Nephron (organoid): ENCODE results near the gene DNAH9.
"Not testable (repeated sequence)": the region's sequence is repeated elsewhere in the genome, so short reads cannot be mapped to it uniquely, and the experiment has no call there.

Source experiments
- H3K27ac Mint-ChIP-seq, 3 experiments: 2 replicates each; pipeline ENCODE4 v1.8.0; 2020; ENCODE audit warnings: mixed read lengths in 3 of 3, mild to moderate bottlenecking in 2 of 3, moderate library complexity in 1 of 3
- H3K27me3 Mint-ChIP-seq: 2 replicates; pipeline ENCODE4 v1.8.0; 2021; ENCODE audit warnings: low read depth, mild to moderate bottlenecking, moderate library complexity, mixed read lengths
- H3K36me3 Mint-ChIP-seq: 2 replicates; pipeline ENCODE4 v1.8.0; 2020; ENCODE audit warnings: low read depth, mixed read lengths
- H3K4me1 Mint-ChIP-seq: 2 replicates; pipeline ENCODE4 v1.8.0; 2020; ENCODE audit warnings: mixed read lengths
- H3K4me3 Mint-ChIP-seq, 3 experiments: 2 replicates each; pipeline ENCODE4 v1.8.0; 2020; ENCODE audit warnings: mild to moderate bottlenecking in 3 of 3, mixed read lengths in 3 of 3, moderate library complexity in 2 of 3
- H3K9me3 Mint-ChIP-seq: 2 replicates; pipeline ENCODE4 v1.8.0; 2020; ENCODE audit warnings: mixed read lengths
- TF ChIP-seq, protein P1 (sequence below), 3 experiments: fragments of 200-600 bp; sonication (generic); IDR thresholded peaks; one replicate each; pipeline ENCODE4 v1.5.0; 2021; ENCODE audit warnings: antibody characterized with exemption in 3 of 3; ENCODE audit not compliant: unreplicated experiment in 3 of 3

Gene DNAH9

GRCh38 chr17:11948789-11949188 is 350.5 kb downstream of the DNAH9 start:
- Mint-ChIP-seq H3K4me3 (no peak overlapping the region), H3K27me3 (no peaks in the 10 kb centered on the region), H3K4me1 (peaks cover 9% of the 10 kb centered on the region), H3K9me3 (peaks cover 8% of the 10 kb centered on the region), H3K36me3 (peaks cover 4% of the 10 kb centered on the region), H3K27ac (peak overlapping the region in 2 of 3 experiments; percentile 11 to 46)
- TF ChIP-seq, protein P1, sequence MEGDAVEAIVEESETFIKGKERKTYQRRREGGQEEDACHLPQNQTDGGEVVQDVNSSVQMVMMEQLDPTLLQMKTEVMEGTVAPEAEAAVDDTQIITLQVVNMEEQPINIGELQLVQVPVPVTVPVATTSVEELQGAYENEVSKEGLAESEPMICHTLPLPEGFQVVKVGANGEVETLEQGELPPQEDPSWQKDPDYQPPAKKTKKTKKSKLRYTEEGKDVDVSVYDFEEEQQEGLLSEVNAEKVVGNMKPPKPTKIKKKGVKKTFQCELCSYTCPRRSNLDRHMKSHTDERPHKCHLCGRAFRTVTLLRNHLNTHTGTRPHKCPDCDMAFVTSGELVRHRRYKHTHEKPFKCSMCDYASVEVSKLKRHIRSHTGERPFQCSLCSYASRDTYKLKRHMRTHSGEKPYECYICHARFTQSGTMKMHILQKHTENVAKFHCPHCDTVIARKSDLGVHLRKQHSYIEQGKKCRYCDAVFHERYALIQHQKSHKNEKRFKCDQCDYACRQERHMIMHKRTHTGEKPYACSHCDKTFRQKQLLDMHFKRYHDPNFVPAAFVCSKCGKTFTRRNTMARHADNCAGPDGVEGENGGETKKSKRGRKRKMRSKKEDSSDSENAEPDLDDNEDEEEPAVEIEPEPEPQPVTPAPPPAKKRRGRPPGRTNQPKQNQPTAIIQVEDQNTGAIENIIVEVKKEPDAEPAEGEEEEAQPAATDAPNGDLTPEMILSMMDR (IDR thresholded peaks at IDR 0.05; ENCODE audit: unreplicated experiment in 3 of 3): no peak

GRCh38 chr17:11949571-11949970 is 351.3 kb downstream of the DNAH9 start:
- not testable (repeated sequence) for H3K4me3 Mint-ChIP-seq, H3K27me3 Mint-ChIP-seq, H3K27ac Mint-ChIP-seq, H3K4me1 Mint-ChIP-seq
- Mint-ChIP-seq H3K36me3 (peaks cover 11% of the 10 kb centered on the region), H3K9me3 (peaks cover 12% of the 10 kb centered on the region)

- Mint-ChIP-seq H3K4me3 (no peak overlapping the region), H3K4me1 (peaks cover 9% of the 10 kb centered on the region), H3K36me3 (peaks cover 17% of the 10 kb centered on the region), H3K27me3 (no peaks in the 10 kb centered on the region), H3K9me3 (peaks cover 21% of the 10 kb centered on the region), H3K27ac (no peak overlapping the region)
- TF ChIP-seq, protein P1 (IDR thresholded peaks at IDR 0.05; ENCODE audit: unreplicated experiment in 3 of 3): no peak
These were observed 352.7 kb downstream of the DNAH9 start for GRCh38 chr17:11950771-11951519.

GRCh38 chr17:11952610-11953009 is 354.3 kb downstream of the DNAH9 start:
- TF ChIP-seq, protein P1 (IDR thresholded peaks at IDR 0.05; ENCODE audit: unreplicated experiment in 3 of 3): no peak
- Mint-ChIP-seq H3K4me3 (no peak overlapping the region), H3K27me3 (no peaks in the 10 kb centered on the region), H3K36me3 (peaks cover 22% of the 10 kb centered on the region), H3K27ac (no peak overlapping the region), H3K4me1 (peaks cover 9% of the 10 kb centered on the region), H3K9me3 (peaks cover 30% of the 10 kb centered on the region)

DNA sequence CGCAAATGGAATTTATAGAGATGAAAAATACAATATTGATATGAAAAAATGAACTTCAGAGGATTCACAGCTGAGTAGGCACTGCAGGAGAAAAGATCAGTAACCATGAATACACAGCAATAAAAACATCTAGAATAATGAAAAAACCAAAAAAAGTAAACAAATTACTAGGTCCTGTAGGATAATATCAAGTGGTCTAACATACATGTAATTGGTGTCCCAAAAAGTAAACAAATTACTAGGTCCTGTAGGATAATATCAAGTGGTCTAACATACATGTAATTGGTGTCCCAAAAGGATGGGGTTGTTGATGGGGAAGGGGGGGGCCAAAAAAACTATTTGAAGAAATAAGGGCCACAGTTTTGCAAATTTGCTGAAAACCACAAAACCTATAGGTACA is 355.7 kb downstream of the DNAH9 start:
- H3K4me3 Mint-ChIP-seq: no peak overlapping the region
- no peaks in the 10 kb centered on the region for H3K27me3 Mint-ChIP-seq
- peaks cover 26% of the 10 kb centered on the region for H3K36me3 Mint-ChIP-seq
- peaks cover 30% of the 10 kb centered on the region for H3K9me3 Mint-ChIP-seq
- TF ChIP-seq, protein P1 (IDR thresholded peaks at IDR 0.05; ENCODE audit: unreplicated experiment in 3 of 3): no peak
- H3K4me1 Mint-ChIP-seq: peaks cover 3% of the 10 kb centered on the region
- H3K27ac Mint-ChIP-seq: no peak overlapping the region

DNA sequence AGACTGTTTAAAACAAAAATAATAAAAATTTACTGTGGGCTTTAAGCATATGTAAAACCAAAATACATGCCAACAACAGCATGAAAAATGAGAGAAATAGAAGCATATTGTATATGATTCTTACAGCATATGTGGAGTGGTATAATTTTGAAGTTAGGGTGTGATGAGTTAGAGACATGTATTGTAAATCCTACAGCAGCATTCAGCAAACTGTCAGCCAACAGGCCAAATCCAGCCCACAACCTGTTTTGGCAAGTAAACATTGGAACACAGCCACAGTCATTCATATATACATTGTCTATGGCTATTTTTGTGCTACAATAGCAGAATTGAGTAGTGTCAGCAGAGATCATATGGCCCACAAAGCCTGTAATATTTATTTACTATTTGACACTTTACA is 356.7 kb downstream of the DNAH9 start:
- H3K27ac Mint-ChIP-seq: no peak overlapping the region
- TF ChIP-seq, protein P1 (IDR thresholded peaks at IDR 0.05; ENCODE audit: unreplicated experiment in 3 of 3): no peak
- H3K36me3 Mint-ChIP-seq: peaks cover 26% of the 10 kb centered on the region
- peaks cover 30% of the 10 kb centered on the region for H3K9me3 Mint-ChIP-seq
- no peak overlapping the region for H3K4me3 Mint-ChIP-seq
- H3K4me1 Mint-ChIP-seq: no peaks in the 10 kb centered on the region
- H3K27me3 Mint-ChIP-seq: no peaks in the 10 kb centered on the region
